ENCODE measurements around the gene WNT10A.

- TF ChIP-seq EP300 (IDR thresholded peaks at IDR 0.05) (no peak), CTCF (IDR thresholded peaks at IDR 0.05) (no peak)
Observed at GRCh38 chr2:218875692-218876246, 4.9 kb upstream of the WNT10A start.

All from tibial nerve (tissue), 4 donors.